Measurements from ENCODE around the gene RBM15. TPM values are rescaled to one million over a fixed set of nuclear protein-coding genes. Genes with fewer than 3 reads are reported as not detected.
A peak's percentile ranks its signal among the peaks of the same experiment; 100 is the strongest.

RBM15 gene
- polyA plus RNA-seq, 1 donor, result 13.1 TPM

GRCh38 chr1:110348050-110348449 lies 8.9 kb downstream of the RBM15 start:
- Histone ChIP-seq H3K9me3 (ENCODE audit: control insufficient read depth, low read depth, low read length) (no peaks in the 10 kb centered on the region), H3K27me3 (ENCODE audit: control insufficient read depth, insufficient read depth, low read length) (no peaks in the 10 kb centered on the region), H3K27ac (ENCODE audit: low read length) (no peak overlapping the region), H3K4me3 (ENCODE audit: low read length) (no peak overlapping the region), H3K4me1 (ENCODE audit: control insufficient read depth, insufficient read depth, low read length) (peaks cover 3% of the 10 kb centered on the region), H3K36me3 (ENCODE audit: control insufficient read depth, insufficient read depth, low read length) (peaks cover 8% of the 10 kb centered on the region)
- no peak for DNase-seq
- no CpG with 5 or more reads among the region's 2 CpGs for WGBS (ENCODE audit: insufficient coverage, low lambda C conversion rate)

GRCh38 chr1:110348771-110349170 lies 9.6 kb downstream of the RBM15 start:
- Histone ChIP-seq H3K27ac (ENCODE audit: low read length) (no peak overlapping the region), H3K36me3 (ENCODE audit: control insufficient read depth, insufficient read depth, low read length) (peaks cover 8% of the 10 kb centered on the region), H3K4me1 (ENCODE audit: control insufficient read depth, insufficient read depth, low read length) (peaks cover 3% of the 10 kb centered on the region), H3K9me3 (ENCODE audit: control insufficient read depth, low read depth, low read length) (no peaks in the 10 kb centered on the region), H3K4me3 (ENCODE audit: low read length) (no peak overlapping the region), H3K27me3 (ENCODE audit: control insufficient read depth, insufficient read depth, low read length) (no peaks in the 10 kb centered on the region)
- no peak for DNase-seq

- Histone ChIP-seq H3K4me3 (ENCODE audit: low read length) (no peak overlapping the region), H3K9me3 (ENCODE audit: control insufficient read depth, low read depth, low read length) (no peaks in the 10 kb centered on the region), H3K4me1 (ENCODE audit: control insufficient read depth, insufficient read depth, low read length) (no peaks in the 10 kb centered on the region), H3K27me3 (ENCODE audit: control insufficient read depth, insufficient read depth, low read length) (no peaks in the 10 kb centered on the region), H3K27ac (ENCODE audit: low read length) (no peak overlapping the region), H3K36me3 (ENCODE audit: control insufficient read depth, insufficient read depth, low read length) (peaks cover 8% of the 10 kb centered on the region)
- WGBS (ENCODE audit: insufficient coverage, low lambda C conversion rate), result no CpG with 5 or more reads among the region's 2 CpGs
- DNase-seq, result no peak
Observed at GRCh38 chr1:110350360-110350759, 11.2 kb downstream of the RBM15 start.

GRCh38 chr1:110355321-110355720 lies 16.1 kb downstream of the RBM15 start:
- peaks cover 6% of the 10 kb centered on the region for H3K36me3 ChIP-seq (ENCODE audit: control insufficient read depth, insufficient read depth, low read length)
- H3K27ac ChIP-seq (ENCODE audit: low read length), result no peak overlapping the region
- DNase-seq, result no peak
- no peaks in the 10 kb centered on the region for H3K27me3 ChIP-seq (ENCODE audit: control insufficient read depth, insufficient read depth, low read length)
- H3K9me3 ChIP-seq (ENCODE audit: control insufficient read depth, low read depth, low read length), result no peaks in the 10 kb centered on the region
- H3K4me1 ChIP-seq (ENCODE audit: control insufficient read depth, insufficient read depth, low read length), result no peaks in the 10 kb centered on the region
- H3K4me3 ChIP-seq (ENCODE audit: low read length), result no peak overlapping the region
- WGBS (ENCODE audit: insufficient coverage, low lambda C conversion rate), result 83% methylated on average over 1 of the region's 1 CpG

- Histone ChIP-seq H3K4me3 (ENCODE audit: low read length) (no peak overlapping the region), H3K9me3 (ENCODE audit: control insufficient read depth, low read depth, low read length) (no peaks in the 10 kb centered on the region), H3K36me3 (ENCODE audit: control insufficient read depth, insufficient read depth, low read length) (peaks cover 6% of the 10 kb centered on the region), H3K4me1 (ENCODE audit: control insufficient read depth, insufficient read depth, low read length) (no peaks in the 10 kb centered on the region), H3K27ac (ENCODE audit: low read length) (no peak overlapping the region), H3K27me3 (ENCODE audit: control insufficient read depth, insufficient read depth, low read length) (no peaks in the 10 kb centered on the region)
- no peak for DNase-seq
- 100% methylated on average over 1 of the region's 2 CpGs for WGBS (ENCODE audit: insufficient coverage, low lambda C conversion rate)
Observed at GRCh38 chr1:110356379-110356778, 17.2 kb downstream of the RBM15 start.

- Histone ChIP-seq H3K9me3 (ENCODE audit: control insufficient read depth, low read depth, low read length) (no peaks in the 10 kb centered on the region), H3K36me3 (ENCODE audit: control insufficient read depth, insufficient read depth, low read length) (peaks cover 17% of the 10 kb centered on the region), H3K4me1 (ENCODE audit: control insufficient read depth, insufficient read depth, low read length) (no peaks in the 10 kb centered on the region), H3K4me3 (ENCODE audit: low read length) (no peak overlapping the region), H3K27me3 (ENCODE audit: control insufficient read depth, insufficient read depth, low read length) (no peaks in the 10 kb centered on the region), H3K27ac (ENCODE audit: low read length) (no peak overlapping the region)
- no peak for DNase-seq
- no CpG with 5 or more reads among the region's 2 CpGs for WGBS (ENCODE audit: insufficient coverage, low lambda C conversion rate)
Observed at GRCh38 chr1:110360431-110360830, 21.3 kb downstream of the RBM15 start.

- Histone ChIP-seq H3K9me3 (ENCODE audit: control insufficient read depth, low read depth, low read length) (no peaks in the 10 kb centered on the region), H3K4me3 (ENCODE audit: low read length) (no peak overlapping the region), H3K4me1 (ENCODE audit: control insufficient read depth, insufficient read depth, low read length) (no peaks in the 10 kb centered on the region), H3K27ac (ENCODE audit: low read length) (no peak overlapping the region), H3K36me3 (ENCODE audit: control insufficient read depth, insufficient read depth, low read length) (peaks cover 18% of the 10 kb centered on the region), H3K27me3 (ENCODE audit: control insufficient read depth, insufficient read depth, low read length) (no peaks in the 10 kb centered on the region)
- DNase-seq, result no peak
- no CpG with 5 or more reads among the region's 1 CpG for WGBS (ENCODE audit: insufficient coverage, low lambda C conversion rate)
Observed at GRCh38 chr1:110361856-110362255, 22.7 kb downstream of the RBM15 start.

- Histone ChIP-seq H3K9me3 (ENCODE audit: control insufficient read depth, low read depth, low read length) (no peaks in the 10 kb centered on the region), H3K27ac (ENCODE audit: low read length) (no peak overlapping the region), H3K36me3 (ENCODE audit: control insufficient read depth, insufficient read depth, low read length) (peaks cover 29% of the 10 kb centered on the region), H3K4me1 (ENCODE audit: control insufficient read depth, insufficient read depth, low read length) (no peaks in the 10 kb centered on the region), H3K27me3 (ENCODE audit: control insufficient read depth, insufficient read depth, low read length) (no peaks in the 10 kb centered on the region), H3K4me3 (ENCODE audit: low read length) (no peak overlapping the region)
- WGBS (ENCODE audit: insufficient coverage, low lambda C conversion rate), result no CpG with 5 or more reads among the region's 3 CpGs
- DNase-seq, result no peak
Observed at GRCh38 chr1:110364221-110364620, 25.0 kb downstream of the RBM15 start.

- Histone ChIP-seq H3K27ac (ENCODE audit: low read length) (no peak overlapping the region), H3K27me3 (ENCODE audit: control insufficient read depth, insufficient read depth, low read length) (no peaks in the 10 kb centered on the region), H3K9me3 (ENCODE audit: control insufficient read depth, low read depth, low read length) (no peaks in the 10 kb centered on the region), H3K4me3 (ENCODE audit: low read length) (no peak overlapping the region), H3K4me1 (ENCODE audit: control insufficient read depth, insufficient read depth, low read length) (no peaks in the 10 kb centered on the region), H3K36me3 (ENCODE audit: control insufficient read depth, insufficient read depth, low read length) (peaks cover 45% of the 10 kb centered on the region)
- no CpG with 5 or more reads among the region's 1 CpG for WGBS (ENCODE audit: insufficient coverage, low lambda C conversion rate)
- peak in 1 of 2 donors; percentile 18 for DNase-seq
Observed at GRCh38 chr1:110370827-110371226, 31.6 kb downstream of the RBM15 start.

GRCh38 chr1:110375490-110375889 lies 36.3 kb downstream of the RBM15 start:
- Histone ChIP-seq H3K9me3 (ENCODE audit: control insufficient read depth, low read depth, low read length) (no peaks in the 10 kb centered on the region), H3K27me3 (ENCODE audit: control insufficient read depth, insufficient read depth, low read length) (no peaks in the 10 kb centered on the region), H3K4me1 (ENCODE audit: control insufficient read depth, insufficient read depth, low read length) (no peaks in the 10 kb centered on the region), H3K36me3 (ENCODE audit: control insufficient read depth, insufficient read depth, low read length) (peaks cover 60% of the 10 kb centered on the region), H3K4me3 (ENCODE audit: low read length) (no peak overlapping the region), H3K27ac (ENCODE audit: low read length) (no peak overlapping the region)
- no CpG with 5 or more reads among the region's 1 CpG for WGBS (ENCODE audit: insufficient coverage, low lambda C conversion rate)
- no peak for DNase-seq

- H3K9me3 ChIP-seq (ENCODE audit: control insufficient read depth, low read depth, low read length), result no peaks in the 10 kb centered on the region
- H3K4me1 ChIP-seq (ENCODE audit: control insufficient read depth, insufficient read depth, low read length), result peaks cover 9% of the 10 kb centered on the region
- H3K27ac ChIP-seq (ENCODE audit: low read length), result no peak overlapping the region
- H3K27me3 ChIP-seq (ENCODE audit: control insufficient read depth, insufficient read depth, low read length), result no peaks in the 10 kb centered on the region
- no peak overlapping the region for H3K4me3 ChIP-seq (ENCODE audit: low read length)
- DNase-seq, result no peak
- peaks cover 35% of the 10 kb centered on the region for H3K36me3 ChIP-seq (ENCODE audit: control insufficient read depth, insufficient read depth, low read length)
- 93% methylated on average over 3 of the region's 10 CpGs for WGBS (ENCODE audit: insufficient coverage, low lambda C conversion rate)
Observed at GRCh38 chr1:110380672-110381283, 41.6 kb downstream of the RBM15 start.
